Parathyroid adenoma (tissue), 2 donors: ENCODE results near the gene OXA1L.
A peak's percentile ranks its signal among the peaks of the same experiment; 100 is the strongest.

ENCODE experiments used
- H2AFZ ChIP-seq: fragments of 300-600 bp; sonication (generic); one replicate; pipeline ENCODE4 v1.7.0; 2017; ENCODE audit warnings: antibody characterized with exemption, mild to moderate bottlenecking
- H3K27ac ChIP-seq: fragments of 300-600 bp; sonication (generic); one replicate; pipeline ENCODE4 v1.7.0; 2017
- H3K27me3 ChIP-seq: fragments of 300-600 bp; sonication (generic); one replicate; pipeline ENCODE4 v1.7.0; 2017; ENCODE audit warnings: low read length; ENCODE audit not compliant: control insufficient read depth, insufficient read depth
- H3K36me3 ChIP-seq: fragments of 300-600 bp; sonication (generic); one replicate; pipeline ENCODE4 v1.7.0; 2017; ENCODE audit warnings: low read length; ENCODE audit not compliant: control insufficient read depth, insufficient read depth
- H3K4me1 ChIP-seq: fragments of 300-600 bp; sonication (generic); one replicate; pipeline ENCODE4 v1.7.0; 2017; ENCODE audit warnings: control low read depth
- H3K4me2 ChIP-seq: fragments of 300-600 bp; sonication (generic); one replicate; pipeline ENCODE4 v1.7.0; 2017; ENCODE audit warnings: low read length
- H3K4me3 ChIP-seq: fragments of 300-600 bp; sonication (generic); one replicate; pipeline ENCODE4 v1.7.0; 2017; ENCODE audit warnings: low read depth, low read length
- H3K79me2 ChIP-seq: fragments of 300-600 bp; sonication (generic); one replicate; pipeline ENCODE4 v1.7.0; 2017; ENCODE audit warnings: control low read depth
- H3K9ac ChIP-seq: fragments of 300-600 bp; sonication (generic); one replicate; pipeline ENCODE4 v1.7.0; 2017; ENCODE audit warnings: mild to moderate bottlenecking
- H3K9me3 ChIP-seq: fragments of 300-600 bp; sonication (generic); one replicate; pipeline ENCODE4 v1.7.0; 2017; ENCODE audit warnings: low read length; ENCODE audit not compliant: control insufficient read depth
- TF ChIP-seq, protein P1 (sequence below): fragments of 300-600 bp; sonication (generic); IDR thresholded peaks from one replicate; pipeline ENCODE4 v1.7.0; 2017; ENCODE audit warnings: antibody characterized with exemption, mild to moderate bottlenecking
- donor health status: primary hyperparathyroidism.

The OXA1L gene

GRCh38 chr14:22819151-22819988 is 52.9 kb downstream of the OXA1L start:
- Histone ChIP-seq H3K36me3 (no peaks in the 10 kb centered on the region), H3K79me2 (no peaks in the 10 kb centered on the region), H2AFZ (peak overlapping the region; percentile 83), H3K27me3 (no peaks in the 10 kb centered on the region), H3K9me3 (no peaks in the 10 kb centered on the region), H3K4me3 (peak overlapping the region; percentile 25), H3K9ac (no peak overlapping the region), H3K4me2 (no peak overlapping the region), H3K27ac (peak overlapping the region; percentile 49), H3K4me1 (peaks cover 31% of the 10 kb centered on the region)
- TF ChIP-seq, protein P1, sequence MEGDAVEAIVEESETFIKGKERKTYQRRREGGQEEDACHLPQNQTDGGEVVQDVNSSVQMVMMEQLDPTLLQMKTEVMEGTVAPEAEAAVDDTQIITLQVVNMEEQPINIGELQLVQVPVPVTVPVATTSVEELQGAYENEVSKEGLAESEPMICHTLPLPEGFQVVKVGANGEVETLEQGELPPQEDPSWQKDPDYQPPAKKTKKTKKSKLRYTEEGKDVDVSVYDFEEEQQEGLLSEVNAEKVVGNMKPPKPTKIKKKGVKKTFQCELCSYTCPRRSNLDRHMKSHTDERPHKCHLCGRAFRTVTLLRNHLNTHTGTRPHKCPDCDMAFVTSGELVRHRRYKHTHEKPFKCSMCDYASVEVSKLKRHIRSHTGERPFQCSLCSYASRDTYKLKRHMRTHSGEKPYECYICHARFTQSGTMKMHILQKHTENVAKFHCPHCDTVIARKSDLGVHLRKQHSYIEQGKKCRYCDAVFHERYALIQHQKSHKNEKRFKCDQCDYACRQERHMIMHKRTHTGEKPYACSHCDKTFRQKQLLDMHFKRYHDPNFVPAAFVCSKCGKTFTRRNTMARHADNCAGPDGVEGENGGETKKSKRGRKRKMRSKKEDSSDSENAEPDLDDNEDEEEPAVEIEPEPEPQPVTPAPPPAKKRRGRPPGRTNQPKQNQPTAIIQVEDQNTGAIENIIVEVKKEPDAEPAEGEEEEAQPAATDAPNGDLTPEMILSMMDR, result no peak

GRCh38 chr14:22820731-22821130 is 54.2 kb downstream of the OXA1L start:
- no peak overlapping the region for H3K4me3 ChIP-seq
- no peak overlapping the region for H3K27ac ChIP-seq
- no peak overlapping the region for H3K4me2 ChIP-seq
- no peaks in the 10 kb centered on the region for H3K79me2 ChIP-seq
- H3K36me3 ChIP-seq, result no peaks in the 10 kb centered on the region
- TF ChIP-seq, protein P1, result no peak
- H3K9me3 ChIP-seq, result no peaks in the 10 kb centered on the region
- H2AFZ ChIP-seq, result no peak overlapping the region
- no peaks in the 10 kb centered on the region for H3K27me3 ChIP-seq
- no peak overlapping the region for H3K9ac ChIP-seq
- peaks cover 18% of the 10 kb centered on the region for H3K4me1 ChIP-seq

DNA sequence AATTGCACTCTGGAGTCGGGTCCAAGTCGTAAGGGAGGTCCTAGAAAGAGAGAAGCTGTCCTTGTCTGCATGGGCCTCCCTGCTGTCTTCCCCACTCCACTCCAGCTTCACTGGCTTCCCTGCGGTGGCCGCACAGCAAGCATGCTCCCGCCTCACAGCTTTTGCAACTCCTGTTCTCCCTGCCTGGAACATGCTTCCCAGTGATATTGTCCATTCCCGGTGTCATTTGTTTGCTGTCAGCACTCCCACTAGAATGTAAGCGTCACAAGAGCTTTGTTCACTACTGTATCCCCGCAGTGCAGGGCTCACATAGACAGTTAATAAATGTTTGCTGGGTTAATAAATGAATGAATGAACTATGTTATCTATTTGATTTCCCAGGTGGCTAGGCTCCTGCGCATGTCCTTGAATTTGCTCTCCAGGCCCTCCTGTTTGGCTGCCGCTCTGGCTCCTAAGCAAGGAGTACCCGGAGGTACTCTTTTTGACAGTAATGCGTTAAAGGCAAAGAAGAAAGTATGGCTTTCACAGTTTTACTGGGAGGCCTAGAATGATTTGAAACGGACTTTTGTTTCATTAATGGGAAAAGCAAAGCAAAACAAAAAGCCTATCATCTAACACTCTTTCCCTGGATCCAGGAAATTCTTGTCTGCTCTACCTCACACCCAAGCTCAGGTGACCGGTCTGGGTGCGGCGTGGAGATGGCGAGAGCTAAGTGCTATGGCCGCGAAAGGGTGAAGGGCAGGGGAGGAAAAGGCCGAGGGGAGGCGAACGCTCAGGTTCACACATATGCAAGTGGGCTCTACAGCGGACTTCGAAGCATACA is 54.9 kb downstream of the OXA1L start:
- Histone ChIP-seq H3K9ac (no peak overlapping the region), H3K4me3 (no peak overlapping the region), H3K36me3 (no peaks in the 10 kb centered on the region), H3K27ac (no peak overlapping the region), H3K27me3 (no peaks in the 10 kb centered on the region), H3K4me1 (peaks cover 15% of the 10 kb centered on the region), H3K79me2 (no peaks in the 10 kb centered on the region), H2AFZ (no peak overlapping the region), H3K9me3 (no peaks in the 10 kb centered on the region), H3K4me2 (no peak overlapping the region)
- TF ChIP-seq, protein P1, result no peak

- no peaks in the 10 kb centered on the region for H3K9me3 ChIP-seq
- TF ChIP-seq, protein P1, result no peak
- H3K9ac ChIP-seq, result no peak overlapping the region
- H3K4me1 ChIP-seq, result peaks cover 15% of the 10 kb centered on the region
- H3K27ac ChIP-seq, result no peak overlapping the region
- H3K4me2 ChIP-seq, result peak overlapping the region; percentile 67
- no peak overlapping the region for H3K4me3 ChIP-seq
- no peaks in the 10 kb centered on the region for H3K27me3 ChIP-seq
- no peaks in the 10 kb centered on the region for H3K36me3 ChIP-seq
- H3K79me2 ChIP-seq, result no peaks in the 10 kb centered on the region
- peak overlapping the region; percentile 89 for H2AFZ ChIP-seq
Observed at GRCh38 chr14:22822016-22822570, 55.6 kb downstream of the OXA1L start.
